ENCODE measurements around the gene SEC14L5. TPM values are rescaled to one million over a fixed set of nuclear protein-coding genes. Genes with fewer than 3 reads are reported as not detected.

SEC14L5 gene
- total and polyA plus RNA-seq, 10 of the 15 experiments (the other 5 are each of a cell fraction or from before 2014, with no cell fraction given), result 0.01 TPM; not detected in 9

GRCh38 chr16:5015351-5015750 lies 57.2 kb downstream of the SEC14L5 start:
- ChIA-PET SMC1A (ENCODE audit: uncharacterized antibody, unreplicated experiment) (no interaction called here), RAD21 (ENCODE audit: unreplicated experiment) (no interaction called here), CTCF (no interaction called here), POLR2A (no interaction called here)
- DNase-seq (ENCODE audit: low read depth, low spot score) (no peak), FAIRE-seq (no peak), ATAC-seq (no peak)
- intact Hi-C loops (cut with micrococcal nuclease; ENCODE audit: unreplicated experiment), result no loop called here
- TF ChIP-seq POLR2AphosphoS2 (IDR thresholded peaks at IDR 0.05; ENCODE audit: low read depth, low read length) (no peak), PAX5 (IDR thresholded peaks at IDR 0.05; ENCODE audit: borderline replicate concordance, low read depth, low read length) (no peak), NFYB (IDR thresholded peaks at IDR 0.05; ENCODE audit: insufficient read depth, low read depth, low read length) (0 out of 2 replicates have a peak, but pooled peaks have one; percentile 15), RCOR1 (conservative IDR thresholded peaks at IDR 0.05; ENCODE audit: low read depth, low read length) (no peak), USF1 (IDR thresholded peaks at IDR 0.05; ENCODE audit: borderline replicate concordance, extremely low read length, insufficient read depth, low read depth, low read length) (peak; percentile 29), SKIL (IDR thresholded peaks at IDR 0.05; ENCODE audit: low read depth, poor library complexity, severe bottlenecking) (no peak)
- Histone ChIP-seq H3K4me3 (no peak overlapping the region), H3K4me2 (ENCODE audit: control insufficient read depth, insufficient read depth) (no peak overlapping the region), H3K9ac (ENCODE audit: control insufficient read depth, insufficient read depth, low read length) (no peak overlapping the region), H3K27me3 (replicated peaks in 1 of 2; ENCODE audit: control insufficient read depth in 2 of 2, insufficient read depth in 2 of 2, low read length in 1 of 2) (no peaks in the 10 kb centered on the region; a peak in 1 of 4 replicates), H3K79me2 (ENCODE audit: control insufficient read depth, insufficient read depth, low read length) (no peaks in the 10 kb centered on the region), H3K27ac (ENCODE audit: control insufficient read depth, insufficient read depth) (no peak overlapping the region), H2AFZ (ENCODE audit: control insufficient read depth, low read depth, low read length) (no peak overlapping the region), H4K20me1 (ENCODE audit: control insufficient read depth, insufficient read depth) (no peaks in the 10 kb centered on the region), H3K4me1 (ENCODE audit: control insufficient read depth, insufficient read depth, low read length) (no peaks in the 10 kb centered on the region), H3K36me3 (ENCODE audit: control insufficient read depth in 2 of 2, insufficient read depth in 2 of 2, low read length in 1 of 2) (no peaks in the 10 kb centered on the region), H3K9me3 (replicated peaks; ENCODE audit: control insufficient read depth, insufficient read depth, low read length) (no peaks in the 10 kb centered on the region)
- no TSS peak for BruUV-seq (replicated peaks)
- in situ Hi-C loops (cut with MboI), result no loop called here
- whole genome bisulfite sequencing (ENCODE audit: insufficient coverage, insufficient replicate concordance, low lambda C conversion rate, missing lambda C conversion rate), result 37% methylated on average over 4 of the region's 4 CpGs

All from GM12878 (cell line).